GM23248 (cell line): ENCODE results near the gene PRSS48. TPM values are rescaled to one million over a fixed set of nuclear protein-coding genes. Genes with fewer than 3 reads are reported as not detected.

Source experiments
- DNase-seq: peaks from one replicate; pipeline ENCODE4 v3.0.0-alpha.2; 2015
- H2AFZ ChIP-seq: fragments of 200-600 bp; sonication (generic); 2 replicates; pipeline ENCODE4 v1.6.1; 2016; ENCODE audit warnings: antibody characterized with exemption
- H3F3A ChIP-seq: fragments of 200-600 bp; sonication (generic); 2 replicates; pipeline ENCODE4 v1.6.1; 2016; ENCODE audit warnings: mild to moderate bottlenecking, antibody characterized with exemption, mixed run types; ENCODE audit not compliant: insufficient read depth
- H3K27ac ChIP-seq: fragments of 200-600 bp; sonication (generic); 2 replicates; pipeline ENCODE4 v1.5.1; 2016; ENCODE audit warnings: mild to moderate bottlenecking
- H3K27me3 ChIP-seq: fragments of 200-600 bp; sonication (generic); replicated peaks from 2 replicates; pipeline ENCODE4 v1.6.1; 2016; ENCODE audit warnings: mild to moderate bottlenecking; ENCODE audit not compliant: insufficient read depth
- H3K36me3 ChIP-seq: fragments of 200-600 bp; sonication (generic); 2 replicates; pipeline ENCODE4 v1.6.1; 2016; ENCODE audit warnings: low read depth, mild to moderate bottlenecking
- H3K4me1 ChIP-seq: fragments of 200-600 bp; sonication (generic); 2 replicates; pipeline ENCODE4 v1.6.1; 2016; ENCODE audit warnings: mild to moderate bottlenecking; ENCODE audit not compliant: insufficient read depth
- H3K4me2 ChIP-seq: fragments of 200-600 bp; sonication (generic); one replicate; pipeline ENCODE4 v1.6.1; 2016; ENCODE audit warnings: mild to moderate bottlenecking; ENCODE audit not compliant: unreplicated experiment
- H3K4me3 ChIP-seq: fragments of 200-600 bp; sonication (generic); 2 replicates; pipeline ENCODE4 v1.5.1; 2016; ENCODE audit warnings: mild to moderate bottlenecking
- H3K79me2 ChIP-seq: fragments of 200-600 bp; sonication (generic); 2 replicates; pipeline ENCODE4 v1.6.1; 2016; ENCODE audit warnings: mild to moderate bottlenecking; ENCODE audit not compliant: insufficient read depth
- H3K9ac ChIP-seq: fragments of 200-600 bp; sonication (generic); 2 replicates; pipeline ENCODE4 v1.6.1; 2016; ENCODE audit warnings: mild to moderate bottlenecking
- H3K9me2 ChIP-seq: fragments of 200-600 bp; sonication (generic); 2 replicates; pipeline ENCODE4 v1.6.1; 2016; ENCODE audit warnings: mixed run types, mild to moderate bottlenecking, moderate library complexity; ENCODE audit not compliant: insufficient read depth
- H3K9me3 ChIP-seq: fragments of 200-600 bp; sonication (generic); one replicate; pipeline ENCODE4 v1.6.1; 2017; ENCODE audit warnings: low read depth
- H4K20me1 ChIP-seq: fragments of 200-600 bp; sonication (generic); 2 replicates; pipeline ENCODE4 v1.6.0; 2016; ENCODE audit not compliant: insufficient read depth
- EZH2 ChIP-seq: fragments of 200-600 bp; sonication (generic); IDR thresholded peaks from 2 replicates; pipeline ENCODE4 v1.6.1; 2018; ENCODE audit warnings: antibody characterized with exemption, mild to moderate bottlenecking; ENCODE audit not compliant: insufficient read depth, poor library complexity, severe bottlenecking
- EZH2phosphoT487 ChIP-seq: fragments of 200-600 bp; sonication (generic); IDR thresholded peaks from 2 replicates; pipeline ENCODE4 v1.6.1; 2018; ENCODE audit warnings: antibody characterized with exemption, moderate library complexity, mild to moderate bottlenecking, low read depth; ENCODE audit not compliant: insufficient read depth
- WGBS, 2 experiments: methylation state at CpG; one replicate each; pipeline ENCODE4 v1.1.6; 2015 to 2017; ENCODE audit warnings: low lambda C conversion rate in 2 of 2, low coverage in 1 of 2; ENCODE audit errors: missing lambda C conversion rate in 2 of 2; 5-methylcytosine and 5-hydroxymethylcytosine counted together
- in situ Hi-C: fragments of 300-500 bp; cut with MboI; formaldehyde crosslinking; loops from 2 replicates; pipeline ENCODE4 v1.15.0; 2020
- polyA plus RNA-seq: library from polyadenylated mRNA; unstranded; fragments of >200 nt; fragmentation: Nextera tagmentation; extraction: Ambion mirVana; gene quantifications from 2 replicates; pipeline ENCODE4 v1.2.1, GENCODE V29; 2016
- total RNA-seq: library from RNA; depleted of rRNA; stranded (reverse); fragments of >200 nt; shearing (Covaris generic); gene quantifications from 2 replicates; pipeline ENCODE4 v1.2.3, GENCODE V29; 2014

The PRSS48 gene
- total and polyA plus RNA-seq, 2 experiments from 2014 or later, result not detected

DNA sequence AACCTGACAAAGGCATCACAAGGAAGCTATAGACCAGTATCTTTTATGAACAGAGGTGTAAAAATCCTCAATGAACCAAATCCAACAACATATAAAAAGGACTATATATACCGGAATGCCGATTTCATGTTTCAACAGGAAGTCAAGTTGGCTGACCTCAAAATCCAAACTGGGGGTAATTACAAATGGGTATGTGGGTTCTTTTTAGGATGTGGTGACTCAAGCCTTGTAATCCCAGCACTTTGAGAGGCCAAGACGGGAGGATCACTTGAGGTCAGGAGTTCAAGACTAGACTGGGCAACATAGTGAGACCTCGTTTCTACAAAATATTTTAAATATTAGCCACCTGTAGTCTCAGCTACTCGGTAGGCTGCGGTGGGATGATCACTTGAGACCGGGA lies 10.4 kb downstream of the PRSS48 start:
- peaks cover 13% of the 10 kb centered on the region for H3K4me1 ChIP-seq
- TF ChIP-seq EZH2 (no peak), EZH2phosphoT487 (no peak)
- H3K9me3 ChIP-seq, result no peaks in the 10 kb centered on the region
- DNase-seq, result no peak
- no peaks in the 10 kb centered on the region for H3K79me2 ChIP-seq
- H3F3A ChIP-seq, result peaks cover 9% of the 10 kb centered on the region
- 88 to 90% methylated on average over 7 of the region's 7 CpGs for WGBS, 2 experiments
- H3K9me2 ChIP-seq, result no peaks in the 10 kb centered on the region; the same call in 1 of the 2 replicates
- in situ Hi-C loops, result no loop called here
- H3K36me3 ChIP-seq, result no peaks in the 10 kb centered on the region
- H3K4me2 ChIP-seq, result no peak overlapping the region
- H3K27ac ChIP-seq, result no peak overlapping the region
- H3K4me3 ChIP-seq, result no peak overlapping the region
- no peaks in the 10 kb centered on the region for H3K27me3 ChIP-seq
- H2AFZ ChIP-seq, result no peak overlapping the region
- no peak overlapping the region for H3K9ac ChIP-seq
- H4K20me1 ChIP-seq, result no peaks in the 10 kb centered on the region

DNA sequence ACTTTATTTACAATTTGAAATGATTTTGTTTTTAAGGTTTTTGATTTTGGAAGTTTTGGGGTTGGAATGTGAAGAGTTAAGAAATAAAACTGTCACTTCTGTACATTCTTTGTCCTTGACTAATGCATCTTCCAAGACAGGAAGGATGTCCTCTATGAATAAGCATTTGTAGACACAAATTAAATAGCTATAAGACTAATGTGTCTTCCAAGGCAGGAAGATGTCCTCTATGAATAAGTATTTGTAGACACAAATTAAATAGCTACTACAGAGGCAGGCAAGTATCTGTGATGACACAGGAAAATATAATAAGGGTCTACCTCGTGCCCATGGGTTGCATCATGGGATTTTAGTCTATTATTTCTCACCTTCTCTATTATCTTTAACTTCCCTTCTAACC lies 14.5 kb downstream of the PRSS48 start:
- Histone ChIP-seq H3K27ac (peak overlapping the region; percentile 28; the same call in 1 of the 2 replicates), H3K9me3 (no peaks in the 10 kb centered on the region), H3K4me2 (peak overlapping the region; percentile 29), H3K4me3 (no peak overlapping the region), H3K9ac (no peak overlapping the region), H3K4me1 (peaks cover 13% of the 10 kb centered on the region), H3K9me2 (no peaks in the 10 kb centered on the region), H4K20me1 (no peaks in the 10 kb centered on the region), H3F3A (peaks cover 11% of the 10 kb centered on the region), H3K36me3 (no peaks in the 10 kb centered on the region), H2AFZ (no peak overlapping the region), H3K27me3 (no peaks in the 10 kb centered on the region), H3K79me2 (no peaks in the 10 kb centered on the region)
- TF ChIP-seq EZH2phosphoT487 (no peak), EZH2 (no peak)
- DNase-seq, result peak; percentile 48
- in situ Hi-C loops, result no loop called here
- WGBS, 2 experiments, result 0 to 4% methylated on average over 1 of the region's 1 CpG

- Histone ChIP-seq H3K9me3 (no peaks in the 10 kb centered on the region), H4K20me1 (no peaks in the 10 kb centered on the region), H3K9ac (no peak overlapping the region), H3K9me2 (no peaks in the 10 kb centered on the region), H3K36me3 (no peaks in the 10 kb centered on the region), H3F3A (peaks cover 11% of the 10 kb centered on the region), H2AFZ (no peak overlapping the region), H3K27ac (peak overlapping the region; percentile 28; the same call in 1 of the 2 replicates), H3K4me3 (no peak overlapping the region), H3K4me2 (peak overlapping the region; percentile 29), H3K27me3 (no peaks in the 10 kb centered on the region), H3K79me2 (no peaks in the 10 kb centered on the region), H3K4me1 (peaks cover 13% of the 10 kb centered on the region)
- WGBS, 2 experiments, result 97 to 100% methylated on average over 2 of the region's 2 CpGs
- TF ChIP-seq EZH2, result no peak
- TF ChIP-seq EZH2phosphoT487, result no peak
- no peak for DNase-seq
- in situ Hi-C loops, result no loop called here
Measured at GRCh38 chr4:151292038-151292437, 15.1 kb downstream of the PRSS48 start.

GRCh38 chr4:151294833-151295496 lies 18.0 kb downstream of the PRSS48 start:
- H3K9me3 ChIP-seq, result no peaks in the 10 kb centered on the region
- TF ChIP-seq EZH2phosphoT487 (no peak), EZH2 (no peak)
- no peak overlapping the region for H2AFZ ChIP-seq
- no peak overlapping the region for H3K27ac ChIP-seq
- H3K27me3 ChIP-seq, result no peaks in the 10 kb centered on the region
- no peaks in the 10 kb centered on the region for H3K36me3 ChIP-seq
- H3K9ac ChIP-seq, result no peak overlapping the region
- H3K4me3 ChIP-seq, result no peak overlapping the region
- peaks cover 11% of the 10 kb centered on the region for H3F3A ChIP-seq
- H3K4me2 ChIP-seq, result no peak overlapping the region
- WGBS, 2 experiments, result 99% methylated on average over 5 of the region's 5 CpGs
- in situ Hi-C loops, result no loop called here
- H3K79me2 ChIP-seq, result no peaks in the 10 kb centered on the region
- no peaks in the 10 kb centered on the region for H3K9me2 ChIP-seq
- peaks cover 13% of the 10 kb centered on the region for H3K4me1 ChIP-seq
- H4K20me1 ChIP-seq, result no peaks in the 10 kb centered on the region
- DNase-seq, result no peak
